Gastroesophageal sphincter (tissue), 3 donors: ENCODE results near the gene STRIP1.

Experiments used
- CTCF ChIP-seq, 4 experiments: fragments of 200-600 bp in 2 of 4; fragments of 450-650 bp in 2 of 4; sonication (generic) in 1 of 4; IDR thresholded peaks; one replicate each; pipeline ENCODE4 v1.5.1; 2017 to 2019; ENCODE audit warnings: antibody characterized with exemption in 4 of 4, mild to moderate bottlenecking in 2 of 4, moderate library complexity in 2 of 4
- POLR2A ChIP-seq, 2 donors: fragments of 450-650 bp; IDR thresholded peaks; one replicate each; pipeline ENCODE4 v1.6.1; 2017; ENCODE audit warnings: antibody characterized with exemption in 2 of 2, mild to moderate bottlenecking in 2 of 2, moderate library complexity in 1 of 2

- TF ChIP-seq CTCF (IDR thresholded peaks at IDR 0.05) (no peak), POLR2A (IDR thresholded peaks at IDR 0.05) (no peak)
Observed at GRCh38 chr1:110098222-110099026, 64.0 kb downstream of the STRIP1 start.
